ENCODE measurements around the gene PRDM16.

PRDM16 gene

DNA sequence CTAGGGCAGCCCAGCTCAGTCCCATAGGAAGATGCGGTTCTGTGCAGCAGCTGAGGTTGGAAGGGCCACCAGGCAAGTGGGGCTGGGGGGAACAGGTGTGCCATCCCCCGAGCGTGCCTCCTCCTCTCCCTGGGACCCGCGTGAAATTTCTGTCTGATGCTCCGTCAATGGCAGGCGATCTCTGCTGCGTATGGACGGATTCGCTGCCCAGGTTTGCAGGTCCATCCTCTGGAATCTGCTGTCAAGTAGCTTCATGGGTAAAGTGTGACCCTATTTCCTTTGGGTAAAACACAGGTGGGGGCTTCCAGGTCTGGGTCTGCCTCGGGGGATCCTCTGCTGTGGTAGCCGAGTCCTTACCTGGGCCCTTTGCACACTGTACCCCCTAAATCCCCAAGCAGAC, 270.9 kb downstream of the PRDM16 start:
- DNase-seq (ENCODE audit: low read depth): no peak

DNA sequence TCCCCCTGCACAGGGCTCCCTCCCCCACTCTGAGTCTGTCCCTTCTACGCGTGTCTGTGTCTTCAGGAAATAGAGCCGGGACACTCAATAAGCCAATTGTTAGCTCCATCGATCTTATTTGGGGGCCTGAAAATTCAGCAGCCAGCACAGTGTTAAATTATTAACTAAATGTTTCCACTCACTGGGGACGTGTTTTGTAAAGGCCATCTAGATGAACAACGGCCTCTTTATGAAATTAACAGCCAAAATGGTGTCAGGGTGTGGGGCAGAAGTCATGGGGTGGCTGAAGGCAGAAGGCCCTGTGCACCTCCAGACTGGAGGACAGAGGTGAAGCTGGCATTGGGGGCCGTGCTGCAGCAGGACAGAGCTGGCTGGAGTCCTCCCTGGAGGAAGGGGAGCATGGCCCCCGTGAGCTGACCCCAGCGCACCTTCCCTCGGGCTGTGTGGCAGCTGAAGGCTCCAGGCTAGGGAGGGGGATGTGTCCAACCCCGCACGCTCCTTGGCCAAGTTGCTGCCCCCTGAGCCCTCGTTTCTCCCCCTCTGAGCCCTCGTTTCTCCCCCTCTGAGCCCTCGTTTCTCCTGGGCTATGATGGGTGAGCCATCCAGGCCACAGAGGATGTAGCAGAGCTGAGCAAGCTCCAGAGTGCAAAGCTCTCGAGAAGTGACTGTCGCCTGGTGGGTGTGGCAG, 271.7 kb downstream of the PRDM16 start:
- no peak for DNase-seq (ENCODE audit: low read depth)

DNA sequence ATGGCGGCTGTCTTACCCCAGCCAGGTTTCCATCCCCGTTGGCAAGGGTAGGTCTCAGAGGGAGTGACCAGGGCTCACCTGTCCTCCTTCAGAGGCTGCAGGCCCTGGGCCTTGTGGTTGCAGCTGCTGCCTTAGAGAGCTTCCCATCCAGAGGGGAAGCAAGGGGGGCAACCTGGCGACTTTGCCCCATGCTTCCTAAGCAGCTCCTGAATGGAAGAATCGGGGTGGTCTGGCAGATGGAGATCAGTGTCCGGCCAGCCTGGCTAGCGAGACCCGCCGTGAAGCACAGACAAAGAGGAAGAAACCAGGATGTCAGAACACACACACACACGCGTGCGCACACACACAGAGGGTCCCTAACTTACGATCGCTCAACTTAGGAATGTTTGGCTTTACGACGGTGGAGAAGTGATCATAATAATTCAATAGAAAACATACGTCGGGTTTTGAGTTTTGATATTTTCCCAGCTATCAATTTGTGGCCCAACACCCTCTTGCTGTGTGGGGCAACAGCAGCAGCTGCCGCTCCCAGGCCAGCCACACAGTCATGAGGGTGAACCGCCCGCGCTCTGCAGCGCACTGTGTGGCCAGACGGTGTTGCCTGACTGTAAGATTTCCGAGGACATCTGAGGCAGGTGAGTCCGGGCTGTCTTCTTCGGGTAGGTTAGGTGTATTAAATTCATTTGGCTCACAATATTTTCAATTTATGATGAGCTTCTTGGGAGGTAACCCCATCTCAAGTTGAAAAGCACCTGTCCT, 272.4 kb downstream of the PRDM16 start:
- no peak for DNase-seq (ENCODE audit: low read depth)

DNA sequence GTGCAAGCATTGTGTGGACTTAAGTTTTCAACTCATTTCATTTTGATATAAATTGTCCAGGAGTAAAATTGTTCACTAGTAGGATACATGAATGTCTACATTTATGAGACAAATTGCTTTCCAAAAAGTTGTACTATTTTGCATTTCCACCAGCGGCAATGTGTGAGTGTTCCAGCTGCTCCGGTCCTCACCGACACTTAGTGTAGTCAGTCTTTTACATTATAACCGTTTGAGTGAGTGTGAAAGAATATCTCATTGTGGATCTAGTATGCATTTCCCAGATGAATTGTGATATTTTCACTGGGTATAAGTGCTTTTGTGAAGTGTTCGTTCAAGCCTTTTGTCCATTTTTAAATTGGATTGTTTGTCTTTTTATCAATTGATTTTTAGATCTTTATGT, 274.0 kb downstream of the PRDM16 start:
- DNase-seq (ENCODE audit: low read depth): no peak

DNA sequence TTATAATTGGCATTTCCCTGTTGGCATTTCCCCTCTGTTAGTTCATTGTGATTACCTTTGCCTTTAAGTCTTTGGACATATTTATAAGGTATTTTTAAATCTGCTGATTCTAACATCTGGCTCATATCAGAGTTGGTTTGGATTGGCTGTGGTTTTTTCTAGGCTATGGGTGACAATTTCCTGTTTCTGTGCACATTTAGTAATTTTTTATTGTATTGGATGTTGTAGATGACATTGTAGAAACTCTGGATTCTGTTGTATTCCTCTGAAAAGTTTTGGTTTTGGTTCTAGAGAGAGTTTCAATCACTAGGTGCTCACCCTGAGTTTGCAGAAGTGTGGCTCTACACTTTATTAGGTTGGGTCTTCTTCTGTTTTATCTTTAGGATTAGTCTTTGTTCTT, 275.4 kb downstream of the PRDM16 start:
- no peak for DNase-seq (ENCODE audit: low read depth)

DNA sequence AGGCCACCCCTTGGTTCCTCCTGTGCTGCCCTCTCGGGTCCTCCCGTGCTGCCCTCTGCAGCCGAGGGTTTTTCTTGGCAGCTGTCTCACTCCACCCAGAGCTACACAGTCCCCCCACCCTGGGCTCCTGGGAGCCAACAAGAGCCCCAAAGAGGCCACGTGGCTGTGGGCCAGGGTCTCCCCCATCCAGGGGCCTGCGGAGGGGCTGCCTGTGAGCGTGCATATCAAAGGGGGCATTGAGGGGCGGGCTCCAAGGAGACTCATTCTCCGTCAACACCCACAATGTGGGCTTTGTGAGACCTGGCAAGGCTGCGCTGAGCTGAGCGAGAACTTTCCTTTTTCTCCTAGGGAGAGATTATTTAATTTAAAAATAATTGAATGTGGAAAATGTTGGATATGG, 276.8 kb downstream of the PRDM16 start:
- DNase-seq (ENCODE audit: low read depth): no peak

DNA sequence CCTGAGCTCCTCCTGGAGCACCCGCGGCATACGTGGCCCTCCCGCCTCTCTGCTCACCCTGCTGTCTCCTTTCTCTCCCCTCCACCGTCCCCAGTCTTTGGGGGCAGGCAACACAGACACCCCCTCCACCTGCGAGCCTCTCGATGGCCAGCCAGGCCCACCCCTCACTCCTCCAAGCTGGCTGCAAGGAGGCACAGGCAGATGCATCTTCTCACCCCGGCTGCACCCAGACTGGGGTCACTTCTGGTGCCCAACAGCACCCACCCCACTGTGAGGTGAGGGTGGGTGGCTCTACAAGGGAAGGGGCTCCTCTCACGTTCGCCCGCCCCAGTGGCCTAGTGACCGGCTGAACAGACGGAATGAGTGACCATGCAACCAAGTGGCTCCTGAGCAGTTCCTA, 277.5 kb downstream of the PRDM16 start:
- no peak for DNase-seq (ENCODE audit: low read depth)

DNA sequence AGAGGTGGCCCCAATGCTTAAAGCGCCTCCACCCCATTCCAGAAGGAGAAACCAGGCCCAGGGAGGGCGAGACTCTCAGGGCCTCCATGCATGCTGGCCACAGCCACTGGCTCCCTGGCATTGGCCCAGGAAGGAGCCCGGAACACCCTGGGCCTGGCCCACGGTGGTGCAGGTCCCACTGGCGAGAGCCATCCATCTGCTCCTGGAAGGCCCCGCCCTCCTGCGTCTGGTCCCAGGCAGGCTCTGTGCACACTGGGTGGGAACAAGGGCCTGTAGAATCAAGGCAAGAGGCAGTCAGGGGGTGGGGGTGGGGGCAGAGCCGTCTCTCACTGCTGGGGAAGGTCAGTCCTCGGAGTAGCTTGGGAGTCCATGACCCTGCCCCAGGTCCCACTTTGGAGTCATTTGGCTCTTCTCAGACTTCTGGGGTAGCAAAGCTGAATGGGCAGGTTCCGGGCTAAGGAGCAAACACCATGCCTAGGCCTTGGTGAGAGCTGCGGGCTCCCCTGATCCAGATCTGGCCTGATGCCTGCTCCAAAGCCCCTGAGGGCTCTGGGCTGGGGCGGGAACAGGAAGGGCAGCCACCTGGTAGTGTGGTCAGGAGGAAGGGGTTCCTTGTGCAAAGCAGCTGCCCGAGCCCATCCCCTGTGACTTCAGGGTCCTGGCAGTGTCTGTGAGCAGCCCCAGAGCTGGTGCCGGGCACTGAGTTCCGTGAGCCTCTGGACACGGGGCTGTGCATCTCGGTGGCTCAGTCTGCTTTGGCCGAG, 278.4 kb downstream of the PRDM16 start:
- DNase-seq (ENCODE audit: low read depth): no peak

DNA sequence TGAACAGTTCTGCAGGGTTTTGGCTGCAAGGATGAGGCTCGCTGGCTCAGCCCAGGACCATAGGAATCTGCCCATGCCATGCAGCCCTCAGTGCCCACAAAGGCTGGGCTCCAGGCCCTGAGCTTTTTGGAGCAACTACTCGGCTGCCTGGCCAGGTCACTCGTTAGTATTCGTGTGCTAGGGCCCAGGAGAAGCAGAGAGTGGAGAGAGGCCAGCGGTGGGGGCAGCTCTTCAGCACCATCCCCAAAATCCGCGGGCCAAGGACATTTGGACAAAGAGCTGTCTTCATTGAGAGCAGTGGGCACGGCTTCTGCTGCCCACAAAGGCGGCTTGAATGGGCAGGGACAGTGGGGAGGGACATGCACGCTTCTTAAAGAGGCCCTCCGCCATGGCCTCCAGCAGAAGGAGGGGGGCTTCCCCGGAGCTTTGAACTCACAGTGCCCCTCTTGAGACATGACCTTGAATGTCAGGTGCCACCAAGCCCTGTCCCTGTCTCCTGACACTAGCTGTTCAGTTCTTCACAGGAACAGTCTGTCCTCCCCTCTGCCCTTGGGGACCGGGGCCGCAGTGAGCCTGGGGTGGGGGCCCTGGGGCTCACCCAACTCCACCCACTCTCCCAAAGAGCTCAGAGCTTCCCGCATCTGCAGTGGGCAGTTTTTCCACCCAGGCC, 279.3 kb downstream of the PRDM16 start:
- no peak for DNase-seq (ENCODE audit: low read depth)

DNA sequence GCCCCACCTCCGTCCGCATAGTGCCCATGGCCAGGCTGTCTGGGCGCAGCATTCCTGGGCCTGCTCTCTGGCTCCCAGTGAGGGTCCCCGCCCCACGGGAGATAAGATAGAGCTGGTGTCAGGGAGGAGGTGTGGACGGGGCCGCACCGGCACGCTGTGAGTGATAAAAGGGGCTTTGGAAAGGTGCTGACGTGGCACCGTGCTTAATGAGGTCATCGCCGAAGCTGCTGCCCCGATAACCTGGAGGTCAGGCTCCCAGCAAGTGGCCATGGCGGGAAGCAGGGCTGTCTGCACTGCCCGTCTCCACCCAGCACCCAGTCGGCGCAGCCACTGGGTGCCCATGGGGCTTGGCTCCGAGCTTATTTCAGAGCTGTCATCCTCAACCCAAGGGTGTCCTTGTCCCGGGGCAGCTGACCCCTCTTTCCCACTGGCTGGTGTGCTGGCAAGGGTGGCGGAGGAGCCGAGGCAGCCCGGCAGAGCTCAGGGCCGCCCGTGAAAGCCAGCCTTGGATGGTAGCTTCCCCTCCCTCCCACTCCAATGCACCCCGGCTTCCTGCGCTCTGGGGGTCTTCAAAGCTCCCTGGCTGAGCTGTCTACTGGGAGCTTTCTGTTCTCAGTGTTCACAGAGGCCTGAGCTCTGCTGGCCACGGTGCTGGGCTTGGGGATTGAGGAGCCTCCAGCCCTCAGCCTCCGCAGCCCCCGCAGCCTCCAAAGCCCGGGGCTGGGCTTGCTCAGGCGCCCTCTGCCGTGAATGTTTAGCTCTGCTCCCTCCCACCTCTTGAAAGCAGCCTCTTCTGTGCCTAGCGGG, 280.4 kb downstream of the PRDM16 start:
- DNase-seq (ENCODE audit: low read depth): no peak

DNA sequence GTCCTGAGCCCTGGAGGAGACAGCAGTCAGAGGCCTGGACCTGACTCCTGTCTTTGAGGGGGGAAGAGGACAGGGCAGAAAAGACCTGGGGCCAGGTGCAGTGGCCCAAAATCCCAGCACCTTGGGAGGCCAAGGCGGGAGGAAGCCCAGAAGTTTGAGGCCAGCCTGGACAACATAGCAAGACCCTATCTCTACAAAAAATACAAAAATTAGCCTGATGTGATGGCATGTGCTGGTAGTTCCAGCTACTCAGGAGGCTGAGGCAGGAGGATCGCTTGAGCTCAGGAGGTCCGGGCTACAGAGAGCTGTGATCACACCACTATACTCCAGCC, 280.9 kb downstream of the PRDM16 start:
- DNase-seq (ENCODE audit: low read depth): no peak

DNA sequence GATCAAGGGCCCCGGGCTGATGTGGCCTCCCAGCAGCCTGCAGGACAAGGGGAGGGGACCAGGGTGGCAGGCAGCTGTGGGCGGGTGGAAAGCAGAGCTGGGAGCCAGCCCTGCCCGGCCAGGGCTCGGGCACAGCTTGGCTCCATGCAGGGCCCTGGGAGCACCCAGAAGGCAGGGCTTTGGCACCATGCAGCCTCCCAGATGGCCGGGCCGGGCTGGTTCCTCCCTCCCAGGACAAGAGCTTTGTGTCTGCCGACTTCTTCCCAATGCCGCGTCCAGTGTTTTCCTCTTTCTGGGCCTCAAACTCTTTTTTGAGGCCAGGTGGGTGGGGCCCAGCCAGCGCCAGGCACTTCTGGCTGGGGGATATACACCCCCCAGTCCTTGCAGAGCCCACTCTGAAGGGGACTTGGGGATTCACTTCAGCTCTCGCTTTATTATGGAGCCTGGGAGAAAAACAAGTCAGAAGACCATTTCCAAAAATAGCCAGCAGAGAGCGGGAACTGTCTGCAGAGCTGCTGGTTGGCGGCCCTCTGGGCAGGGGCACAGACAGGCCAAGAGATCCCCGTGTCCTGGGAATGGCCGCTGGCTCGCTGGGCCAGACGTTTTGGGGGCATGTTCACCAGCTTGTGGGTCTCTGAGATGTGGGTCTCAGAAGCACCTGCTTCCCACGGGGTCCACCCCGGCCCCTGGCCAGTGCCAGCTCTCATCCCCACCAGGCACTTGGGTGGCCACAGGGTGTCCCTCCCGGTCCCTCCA, 281.7 kb downstream of the PRDM16 start:
- DNase-seq (ENCODE audit: low read depth): no peak

DNA sequence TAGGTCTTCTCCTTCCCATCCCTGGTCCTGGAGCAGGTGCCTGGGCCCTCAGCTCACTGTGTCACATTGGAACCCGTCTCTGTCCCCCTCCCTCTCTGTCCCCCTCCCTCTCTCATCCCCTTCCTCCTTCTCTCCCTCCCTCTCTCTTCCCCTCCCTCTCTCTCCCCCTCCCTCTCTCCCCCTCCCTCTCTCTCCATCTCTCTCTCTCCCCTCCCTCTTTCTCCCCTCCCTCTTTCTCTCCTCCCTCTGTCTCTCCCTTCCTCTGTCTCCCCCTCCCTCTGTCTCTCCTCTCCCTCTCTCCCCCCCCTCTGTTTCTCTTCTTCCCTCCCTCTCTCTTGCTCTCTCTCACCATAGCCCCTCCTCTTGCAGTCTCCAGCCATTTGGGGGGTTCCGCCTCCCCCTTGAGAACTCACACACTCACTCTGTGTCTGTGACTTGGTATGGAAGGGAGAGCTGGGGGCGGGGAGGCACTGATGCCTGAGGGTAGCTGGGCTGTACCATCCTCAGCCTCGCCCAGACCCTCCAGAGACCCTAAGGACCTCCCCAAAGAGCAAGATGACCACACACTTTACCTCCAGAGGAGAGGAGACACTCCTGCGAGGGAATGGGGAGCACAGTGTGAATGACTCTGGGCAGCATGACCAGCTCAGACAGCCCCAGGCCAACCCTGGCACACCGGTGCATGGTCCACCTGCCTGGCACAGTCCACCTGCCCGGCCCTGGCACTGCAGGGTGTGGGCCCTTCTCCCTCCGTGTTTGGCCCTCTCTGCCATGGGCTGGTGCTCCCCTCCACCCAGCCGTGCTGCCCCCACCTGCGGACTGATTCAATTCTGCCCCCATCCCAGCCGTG, 282.7 kb downstream of the PRDM16 start:
- no peak for DNase-seq (ENCODE audit: low read depth)

DNA sequence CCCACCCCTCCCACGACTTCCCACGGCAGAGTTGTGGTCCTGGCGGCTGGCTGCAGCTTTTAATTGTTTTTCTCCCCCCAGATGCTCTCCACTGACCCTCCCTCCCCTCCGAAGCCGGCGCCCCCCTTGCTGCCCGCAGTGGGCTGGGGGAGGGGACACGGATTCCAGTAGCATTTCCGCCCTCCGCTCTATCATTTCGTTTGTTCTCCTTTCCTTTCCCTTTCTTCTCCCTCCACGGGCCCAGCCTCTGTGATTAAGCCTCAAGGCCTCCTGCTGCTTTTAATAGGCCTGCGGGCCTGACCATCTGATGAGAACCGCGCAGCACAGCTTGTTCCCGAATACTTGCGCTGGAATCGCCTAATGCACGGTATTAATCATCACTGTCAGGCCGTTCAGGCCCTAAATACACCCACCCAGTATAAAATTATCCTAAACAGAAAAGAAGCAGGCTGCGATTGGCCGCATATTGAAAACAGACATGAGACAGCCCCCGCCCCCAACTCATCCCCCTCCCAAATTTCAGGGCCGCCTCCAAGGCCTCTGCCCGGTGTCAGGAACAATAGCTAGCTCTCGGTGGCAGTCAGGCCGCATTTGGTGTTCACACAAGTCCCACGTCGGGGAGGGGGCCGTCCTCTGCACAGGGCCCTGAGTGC, 283.4 kb downstream of the PRDM16 start:
- no peak for DNase-seq (ENCODE audit: low read depth)

DNA sequence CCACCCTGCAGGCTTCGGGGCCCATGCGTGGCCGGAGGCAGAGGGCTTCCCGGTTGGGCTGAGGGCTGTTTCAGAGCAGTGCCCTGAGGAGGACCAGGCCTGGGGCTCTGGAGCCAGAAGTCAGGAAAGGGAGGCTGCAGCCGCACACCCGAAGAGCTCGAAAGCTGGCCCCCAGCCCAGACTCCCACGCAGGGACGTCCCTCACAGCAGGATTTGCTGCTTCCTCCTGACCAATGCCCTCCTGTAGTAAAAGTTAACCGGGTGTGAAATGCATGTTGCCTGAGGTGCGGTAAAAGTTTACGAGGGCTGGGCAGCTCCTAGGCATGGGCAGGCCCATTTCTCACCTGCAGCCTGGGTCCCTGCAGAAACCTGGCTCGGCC, 283.9 kb downstream of the PRDM16 start:
- DNase-seq (ENCODE audit: low read depth): no peak

DNA sequence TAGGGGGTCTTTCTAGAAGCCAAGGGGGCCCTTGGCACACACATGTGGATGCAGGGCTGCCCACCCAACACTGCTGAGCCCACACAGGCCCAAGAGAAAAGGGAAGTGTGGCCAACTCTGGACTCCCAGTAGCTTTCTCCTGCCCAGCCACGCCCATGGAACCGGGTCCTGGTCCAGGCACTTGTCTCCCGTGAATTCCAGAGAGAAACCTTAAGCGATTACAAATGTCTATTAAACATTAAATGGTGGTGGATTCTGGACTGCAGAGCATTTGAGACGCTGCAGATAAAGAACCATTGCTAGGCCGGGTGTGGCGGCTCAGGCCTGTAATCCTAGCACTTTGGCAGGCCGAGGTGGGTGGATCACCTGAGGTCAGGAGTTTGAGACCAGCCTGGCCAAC, 284.9 kb downstream of the PRDM16 start:
- DNase-seq (ENCODE audit: low read depth): no peak

DNA sequence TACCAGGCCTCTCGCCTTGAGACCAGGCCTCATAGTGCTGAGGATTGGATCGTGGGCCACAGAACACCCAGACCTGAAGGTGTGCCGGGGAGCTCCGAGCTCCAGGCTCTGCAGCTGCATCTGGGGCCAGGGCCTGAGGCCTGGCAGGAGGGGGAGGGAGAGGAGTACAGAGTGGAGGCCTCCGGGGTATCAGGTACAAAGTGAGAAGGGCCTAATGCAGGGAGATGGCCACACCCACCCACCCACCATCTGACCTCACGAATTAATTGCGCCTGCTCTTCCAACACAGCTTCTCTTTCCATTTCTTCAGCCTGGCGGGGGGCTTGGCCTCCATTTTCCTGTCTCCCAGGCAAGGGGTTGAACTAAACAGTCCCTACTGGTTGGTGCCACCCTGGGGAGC, 286.1 kb downstream of the PRDM16 start:
- no peak for DNase-seq (ENCODE audit: low read depth)

DNA sequence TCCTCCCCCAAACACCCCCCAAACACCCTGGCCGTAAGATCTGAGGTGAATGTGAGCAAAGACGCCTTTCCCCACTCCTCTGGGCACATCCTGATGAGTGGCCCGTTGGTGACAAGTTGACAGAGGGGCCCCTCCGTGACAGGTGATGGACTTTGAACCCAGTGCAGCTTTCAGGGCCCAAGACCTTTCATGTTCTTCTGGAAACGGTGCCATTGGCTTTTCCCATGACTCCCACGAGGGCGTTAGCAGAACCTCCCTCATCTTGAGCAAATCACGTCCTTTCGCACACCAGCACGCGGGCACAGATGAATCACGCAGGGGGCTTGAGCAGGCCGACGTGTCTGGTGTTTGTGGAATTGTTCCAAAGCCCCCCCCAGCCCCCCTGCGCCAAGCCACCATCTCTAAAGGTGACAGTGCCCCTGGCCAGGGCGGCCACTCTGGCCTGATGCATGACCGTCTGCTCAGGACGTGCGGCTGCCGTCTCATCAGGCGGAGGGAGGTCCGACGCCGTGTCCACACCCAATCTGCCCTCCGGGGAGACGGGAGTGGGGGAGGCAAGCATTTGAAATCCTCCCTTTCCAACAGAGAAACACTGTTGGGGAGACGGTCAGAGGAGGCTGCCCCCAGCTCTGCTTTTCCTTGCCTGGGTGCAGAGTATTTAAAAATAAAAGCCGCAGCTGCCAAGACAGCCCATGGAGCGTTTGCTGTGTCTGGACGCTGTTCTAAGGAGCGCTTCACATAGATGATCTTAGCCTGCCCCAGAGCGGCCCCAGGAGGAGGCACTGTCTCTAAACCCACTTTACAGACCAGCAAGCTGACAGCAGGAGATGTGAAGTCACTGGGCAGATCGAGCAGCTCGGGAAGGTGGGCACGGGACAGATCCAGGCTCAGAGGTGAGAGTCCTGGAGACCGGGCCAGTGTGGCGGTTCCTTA, 287.2 kb downstream of the PRDM16 start:
- DNase-seq (ENCODE audit: low read depth): no peak
